SKM-1 treated with dmso at 0.1 percent for 144 hours (cell line): ENCODE results near the gene ANKRA2.

Experiments
- DNase-seq: peaks from one replicate; lab custom pipeline; 2025; ENCODE audit not compliant: unreplicated experiment; lab: John Stamatoyannopoulos, UW

Gene ANKRA2

DNA sequence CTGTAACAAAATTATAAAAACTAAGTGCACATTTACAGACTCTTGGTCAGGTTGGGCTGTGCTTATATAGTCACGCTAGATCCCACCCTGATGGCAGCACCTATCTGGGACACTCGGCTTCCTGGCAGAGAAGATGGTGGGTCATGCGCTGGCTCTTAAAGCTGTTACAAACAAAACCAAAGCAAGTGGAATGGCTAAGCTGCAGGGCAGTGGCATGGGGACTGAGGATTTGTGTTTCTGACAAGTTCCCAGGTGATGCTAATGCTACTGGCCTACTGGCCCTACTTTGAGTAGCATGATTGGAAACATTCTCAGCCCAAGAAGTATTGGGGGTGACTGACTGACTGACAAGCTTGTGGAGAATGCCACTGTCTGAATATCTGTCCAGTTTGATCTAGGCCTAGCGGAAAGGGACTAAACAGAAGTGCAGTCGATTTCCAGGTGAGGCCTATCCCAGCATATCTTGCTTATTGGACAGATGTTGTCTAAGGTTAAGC, 58.9 kb downstream of the ANKRA2 start:
- DNase-seq: no peak
